IMR-90 (cell line): Measurements from ENCODE around the gene ZNF85. TPM values are rescaled to one million over a fixed set of nuclear protein-coding genes. Genes with fewer than 3 reads are reported as not detected.
"Not testable (repeated sequence)": the region's sequence is repeated elsewhere in the genome, so short reads cannot be mapped to it uniquely, and the experiment has no call there.

Source experiments
- ATAC-seq: fragments of 200-7000 bp; cut with Tn5 transposase; 2 replicates; pipeline ENCODE4 v1.9.1; 2020; ENCODE audit warnings: low read depth, mild to moderate bottlenecking, moderate library complexity
- BruUV-seq: library from RNA; stranded (reverse); fragments of 400-500 nt; replicated peaks from 2 replicates; lab custom pipeline; 2021; lab: Mats Ljungman, UMichigan
- CTCF ChIA-PET: fragments of 300-600 bp; formaldehyde crosslinking; extraction: SDS; loops from one replicate; lab custom pipeline; 2021; ENCODE audit warnings: antibody characterized with exemption; lab: Yijun Ruan, JAX
- POLR2A ChIA-PET: fragments of 300-600 bp; sonication (Branson Sonifier 250); formaldehyde crosslinking; loops from one replicate; lab custom pipeline; 2022; ENCODE audit warnings: antibody characterized with exemption; ENCODE audit not compliant: unreplicated experiment; lab: Charles Lee
- DNase-seq: peaks from one replicate; pipeline ENCODE4 v3.0.0; 2013
- H2AFZ ChIP-seq: replicated peaks from 2 replicates; pipeline ENCODE3; 2013; ENCODE audit warnings: low read length, mild to moderate bottlenecking; ENCODE audit not compliant: poor library complexity
- H2AK5ac ChIP-seq: 2 replicates; pipeline ENCODE4 v1.6.1; 2013; ENCODE audit warnings: low read depth, low read length, inconsistent platforms
- H2AK9ac ChIP-seq: replicated peaks from 2 replicates; pipeline ENCODE3; 2013; ENCODE audit warnings: mild to moderate bottlenecking, low read depth, low read length, moderate library complexity; ENCODE audit not compliant: poor library complexity
- H2BK120ac ChIP-seq: 2 replicates; pipeline ENCODE4 v1.6.1; 2013; ENCODE audit warnings: low read depth, low read length, inconsistent platforms
- H2BK15ac ChIP-seq: 3 replicates; pipeline ENCODE4 v1.6.1; 2013; ENCODE audit warnings: low read depth, low read length, inconsistent platforms
- H2BK20ac ChIP-seq: 2 replicates; pipeline ENCODE4 v1.6.1; 2013; ENCODE audit warnings: low read depth, mild to moderate bottlenecking, inconsistent platforms, low read length, moderate library complexity
- H2BK5ac ChIP-seq: 2 replicates; pipeline ENCODE4 v1.6.1; 2013; ENCODE audit warnings: mild to moderate bottlenecking, low read depth, low read length, inconsistent platforms; ENCODE audit not compliant: poor library complexity, severe bottlenecking
- H3K14ac ChIP-seq: replicated peaks from 2 replicates; pipeline ENCODE4 v1.6.1; 2013; ENCODE audit warnings: low read depth, low read length, inconsistent platforms
- H3K18ac ChIP-seq: 2 replicates; pipeline ENCODE4 v1.6.1; 2013; ENCODE audit warnings: low read depth, low read length, control low read depth
- H3K23ac ChIP-seq: 2 replicates; pipeline ENCODE4 v1.6.1; 2013; ENCODE audit warnings: low read depth, low read length, inconsistent platforms
- H3K27ac ChIP-seq: 2 replicates; pipeline ENCODE4 v1.5.1; 2013; ENCODE audit warnings: mild to moderate bottlenecking, control low read depth, low read length; ENCODE audit not compliant: insufficient read depth
- H3K27me3 ChIP-seq: 2 replicates; pipeline ENCODE4 v1.6.1; 2013; ENCODE audit warnings: low read length; ENCODE audit not compliant: control insufficient read depth, insufficient read depth
- H3K36me3 ChIP-seq: 2 replicates; pipeline ENCODE4 v1.6.1; 2013; ENCODE audit warnings: low read length, mixed read lengths; ENCODE audit not compliant: control insufficient read depth, insufficient read depth
- H3K4ac ChIP-seq: 2 replicates; pipeline ENCODE4 v1.6.1; 2013; ENCODE audit warnings: low read depth, low read length, inconsistent platforms
- H3K4me1 ChIP-seq: 2 replicates; pipeline ENCODE4 v1.6.1; 2013; ENCODE audit warnings: low read length, mixed read lengths; ENCODE audit not compliant: control insufficient read depth, insufficient read depth
- H3K4me2 ChIP-seq: 2 replicates; pipeline ENCODE4 v1.6.1; 2013; ENCODE audit warnings: low read depth, mild to moderate bottlenecking, control low read depth, low read length, moderate library complexity
- H3K4me3 ChIP-seq: 2 replicates; pipeline ENCODE4 v1.5.1; 2013; ENCODE audit warnings: low read depth, mild to moderate bottlenecking, control low read depth, low read length, moderate library complexity; ENCODE audit not compliant: insufficient read depth
- H3K56ac ChIP-seq: 2 replicates; pipeline ENCODE4 v1.6.1; 2013; ENCODE audit warnings: low read length, inconsistent platforms; ENCODE audit not compliant: insufficient read depth; ENCODE audit errors: extremely low read depth
- H3K79me1 ChIP-seq, 2 experiments: 2 replicates each; pipeline ENCODE4 v1.6.1; 2013; ENCODE audit warnings: low read length in 2 of 2, inconsistent platforms in 1 of 2, low read depth in 1 of 2
- H3K9ac ChIP-seq: 2 replicates; pipeline ENCODE4 v1.6.1; 2013; ENCODE audit warnings: low read depth, low read length, control low read depth
- H3K9me1 ChIP-seq: 2 replicates; pipeline ENCODE4 v1.6.1; 2013; ENCODE audit warnings: low read length, inconsistent platforms; ENCODE audit not compliant: insufficient read depth
- H3K9me3 ChIP-seq: 2 replicates; pipeline ENCODE4 v1.6.1; 2013; ENCODE audit warnings: low read length; ENCODE audit not compliant: control insufficient read depth, insufficient read depth
- H4K20me1 ChIP-seq: 2 replicates; pipeline ENCODE4 v1.6.1; 2013; ENCODE audit warnings: low read length, inconsistent platforms; ENCODE audit not compliant: insufficient read depth
- H4K5ac ChIP-seq: 2 replicates; pipeline ENCODE4 v1.6.1; 2013; ENCODE audit warnings: mild to moderate bottlenecking, low read depth, low read length, control low read depth
- H4K8ac ChIP-seq, 2 experiments: 2 replicates each; pipeline ENCODE4 v1.6.1; 2013; ENCODE audit warnings: low read depth in 2 of 2, low read length in 2 of 2, control low read depth in 1 of 2, inconsistent platforms in 1 of 2
- H4K91ac ChIP-seq: 2 replicates; pipeline ENCODE4 v1.6.1; 2013; ENCODE audit warnings: low read depth, low read length, inconsistent platforms; ENCODE audit not compliant: insufficient read depth
- CEBPB ChIP-seq: IDR thresholded peaks from 2 replicates; pipeline ENCODE4 v1.6.1; 2012; ENCODE audit warnings: low read depth, low read length, improper control_type of control experiment
- RFX5 ChIP-seq: IDR thresholded peaks from 2 replicates; pipeline ENCODE4 v1.8.0; 2012; ENCODE audit warnings: low read depth, mild to moderate bottlenecking, low read length, moderate library complexity
- WGBS, 2 experiments: methylation state at CpG; one replicate each; pipeline versions ENCODE4 v1.1.5 to v1.1.7; 2013; ENCODE audit warnings: missing lambda C conversion rate in 2 of 2; ENCODE audit not compliant: insufficient read length in 1 of 2; ENCODE audit errors: extremely low coverage in 2 of 2; 5-methylcytosine and 5-hydroxymethylcytosine counted together
- dilution Hi-C: fragments of 300-500 bp; cut with HindIII; formaldehyde crosslinking; loops from one replicate; pipeline ENCODE4 v1.14.3; 2018; ENCODE audit warnings: low sequenced_read_pairs; ENCODE audit not compliant: unreplicated experiment
- in situ Hi-C: fragments of 300-500 bp; cut with MboI; formaldehyde crosslinking; loops from 3 replicates; pipeline ENCODE4 v1.14.3; 2019; ENCODE audit warnings: low sequenced_read_pairs, inconsistent platforms, mixed read lengths
- intact Hi-C: fragments of 100-400 bp; cut with micrococcal nuclease; formaldehyde crosslinking; loops from 2 replicates; pipeline ENCODE4 v1.10.0; 2022
- polyA plus RNA-seq, 3 experiments: library from polyadenylated mRNA; depleted of rRNA; stranded (reverse); fragments of >200 nt; gene quantifications; 2 replicates each; pipeline ENCODE4 v1.2.3, GENCODE V29; 2012; ENCODE audit warnings: low replicate concordance in 1 of 3
- total RNA-seq: library from RNA; depleted of rRNA; stranded (reverse); fragments of >200 nt; gene quantifications from 2 replicates; pipeline ENCODE4 v1.2.3, GENCODE V29; 2012

ZNF85 gene
- total and polyA plus RNA-seq, 2 of the 4 experiments (the other 2 are of a cell fraction), result 3.1 to 5.9 TPM

GRCh38 chr19:20928371-20928770 lies 5.3 kb downstream of the ZNF85 start:
- BruUV-seq, result no TSS peak
- Histone ChIP-seq H2AK9ac (no peak overlapping the region), H2BK120ac (no peak overlapping the region), H3K4me2 (no peak overlapping the region), H2AK5ac (no peak overlapping the region), H3K36me3 (no peaks in the 10 kb centered on the region; the same call in 1 of the 2 replicates), H2AFZ (peak overlapping the region; percentile 57), H4K91ac (no peak overlapping the region), H4K20me1 (no peaks in the 10 kb centered on the region; the same call in 1 of the 2 replicates), H3K4me3 (no peak overlapping the region), H3K4ac (no peak overlapping the region; the same call in 1 of the 2 replicates), H4K5ac (no peak overlapping the region; the same call in 1 of the 2 replicates), H2BK20ac (no peak overlapping the region), H2BK5ac (peak overlapping the region; percentile 69), H3K18ac (no peak overlapping the region), H3K9me1 (no peaks in the 10 kb centered on the region), H3K4me1 (no peaks in the 10 kb centered on the region), H3K23ac (no peak overlapping the region), H3K56ac (no peak overlapping the region), H3K9ac (no peak overlapping the region), H3K27ac (no peak overlapping the region), H2BK15ac (0 out of 3 replicates have a peak overlapping the region, but pooled peaks have one; percentile 8), H3K27me3 (no peaks in the 10 kb centered on the region), H4K8ac (peak overlapping the region in 1 of 2 experiments; percentile 54; a peak in 1 of 4 replicates), H3K14ac (no peak overlapping the region), H3K9me3 (no peaks in the 10 kb centered on the region), H3K79me1 (peaks cover 6 to 7% of the 10 kb centered on the region in 2 experiments; a peak in 3 of 4 replicates)
- in situ Hi-C loops (no loop called here), dilution Hi-C loops (no loop called here), intact Hi-C loops (no loop called here)
- 57% methylated on average over 1 of the region's 1 CpG; no CpG with 5 or more reads in 1 of the 2 experiments for WGBS, 2 experiments
- TF ChIP-seq RFX5, result no peak
- 0 out of 2 replicates have a peak, but pooled peaks have one; percentile 3 for TF ChIP-seq CEBPB
- peak; percentile 87 for DNase-seq
- ATAC-seq, result peak; percentile 38
- CTCF ChIA-PET, result interaction anchor here (0.7 kb wide), 1 partner anchor 610 kb away, joined by 3 read pairs; no protein-coding TSS in a partner anchor
- POLR2A ChIA-PET, result no interaction called here

DNA sequence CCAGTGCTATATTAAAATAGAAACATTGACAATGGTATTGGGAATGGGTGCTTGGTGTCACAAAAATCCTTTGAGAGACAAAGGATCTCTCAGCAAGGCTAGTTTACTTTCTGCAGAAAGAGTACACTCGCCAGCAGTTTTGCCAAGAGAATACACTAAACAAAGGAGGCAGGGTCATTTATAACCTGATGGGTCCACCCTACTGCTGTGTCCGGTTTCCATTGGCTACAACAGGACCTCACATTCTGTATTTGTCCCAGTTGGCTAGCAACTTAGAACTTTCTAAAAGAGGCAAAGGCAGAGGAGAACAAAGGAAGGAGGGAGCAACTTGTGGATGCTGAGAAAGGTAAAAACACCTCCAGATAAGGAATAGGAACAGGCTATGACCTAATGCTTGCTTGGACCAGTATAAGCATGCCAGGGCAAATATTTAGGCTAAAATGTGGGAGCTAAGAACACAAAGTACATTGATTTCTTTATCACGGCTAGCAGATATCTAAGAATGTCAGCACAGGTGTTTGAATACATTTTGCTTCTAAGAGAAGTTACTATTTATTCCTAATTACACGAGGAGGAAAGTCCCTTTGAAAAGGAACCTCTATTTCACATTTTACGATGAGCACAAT lies 13.4 kb downstream of the ZNF85 start:
- H2AK9ac ChIP-seq, H3K9me1 ChIP-seq, H3K9ac ChIP-seq, H4K8ac ChIP-seq, H3K18ac ChIP-seq, H3K4me2 ChIP-seq, H3K4me3 ChIP-seq, H3K14ac ChIP-seq, H2BK20ac ChIP-seq, H3K4me1 ChIP-seq, H3K4ac ChIP-seq, DNase-seq, intact Hi-C loops, H3K36me3 ChIP-seq, H3K56ac ChIP-seq, POLR2A ChIA-PET, H4K5ac ChIP-seq, CTCF ChIA-PET, H4K20me1 ChIP-seq, H3K27me3 ChIP-seq, H2BK5ac ChIP-seq, H2BK15ac ChIP-seq, H4K91ac ChIP-seq, H2AK5ac ChIP-seq, H3K27ac ChIP-seq, H2BK120ac ChIP-seq, ATAC-seq, H3K9me3 ChIP-seq, H2AFZ ChIP-seq, in situ Hi-C loops, BruUV-seq, H3K23ac ChIP-seq, H3K79me1 ChIP-seq, dilution Hi-C loops: not testable (repeated sequence)
- no CpG with 5 or more reads among the region's 5 CpGs for WGBS, 2 experiments
